ENCODE measurements around the gene ARL14.

The ARL14 gene

GRCh38 chr3:160676547-160677303 lies at the start of gene ARL14:
TSS of gene ARL14 (plus strand) at chr3:160677160. CDS start at chr3:160677347, 187 bp downstream.
- no peak within 1 kb of the TSS for H3K27ac Mint-ChIP-seq
- no peak within 1 kb of the TSS for H3K4me3 Mint-ChIP-seq
- no peaks in the 10 kb centered on the region for H3K9me3 Mint-ChIP-seq
- H3K27me3 Mint-ChIP-seq (ENCODE audit: low read depth), result peaks cover 8% of the 10 kb centered on the region
- no peaks in the 10 kb centered on the region for H3K4me1 Mint-ChIP-seq (ENCODE audit: low read depth)
- no peaks in the 10 kb centered on the region for H3K36me3 Mint-ChIP-seq (ENCODE audit: low read depth)

GRCh38 chr3:160629491-160629890 lies 47.5 kb upstream of the ARL14 start:
- Mint-ChIP-seq H3K4me1 (ENCODE audit: low read depth) (no peaks in the 10 kb centered on the region), H3K9me3 (no peaks in the 10 kb centered on the region), H3K36me3 (ENCODE audit: low read depth) (no peaks in the 10 kb centered on the region), H3K4me3 (no peak overlapping the region), H3K27me3 (ENCODE audit: low read depth) (peaks cover 7% of the 10 kb centered on the region), H3K27ac (no peak overlapping the region)

- H3K36me3 Mint-ChIP-seq (ENCODE audit: low read depth), result no peaks in the 10 kb centered on the region
- H3K27ac Mint-ChIP-seq, result no peak overlapping the region
- no peaks in the 10 kb centered on the region for H3K4me1 Mint-ChIP-seq (ENCODE audit: low read depth)
- no peaks in the 10 kb centered on the region for H3K9me3 Mint-ChIP-seq
- peaks cover 3% of the 10 kb centered on the region for H3K27me3 Mint-ChIP-seq (ENCODE audit: low read depth)
- no peak overlapping the region for H3K4me3 Mint-ChIP-seq
Observed at GRCh38 chr3:160633361-160634083, 43.4 kb upstream of the ARL14 start.

DNA sequence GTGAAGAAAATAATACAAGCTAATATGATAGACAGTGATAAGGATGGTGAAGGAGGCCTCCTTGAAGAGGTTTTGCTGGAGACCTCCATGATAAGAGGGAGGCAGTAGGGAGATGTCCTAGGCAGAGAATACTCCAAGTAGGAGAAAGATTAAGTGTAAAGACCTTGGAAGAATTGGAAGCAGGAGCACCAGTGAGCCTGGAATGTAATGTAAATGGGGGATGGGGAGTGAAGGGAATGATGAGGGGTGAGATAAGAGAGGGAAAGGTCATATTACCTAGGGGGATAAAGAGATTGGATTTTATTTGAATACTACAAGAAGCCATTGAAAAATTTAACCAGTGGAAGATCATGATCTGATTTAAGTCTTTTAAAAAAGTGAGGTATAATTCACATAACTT lies 41.7 kb upstream of the ARL14 start:
- H3K36me3 Mint-ChIP-seq (ENCODE audit: low read depth), result no peaks in the 10 kb centered on the region
- H3K4me1 Mint-ChIP-seq (ENCODE audit: low read depth), result no peaks in the 10 kb centered on the region
- H3K27me3 Mint-ChIP-seq (ENCODE audit: low read depth), result no peaks in the 10 kb centered on the region
- no peak overlapping the region for H3K4me3 Mint-ChIP-seq
- H3K9me3 Mint-ChIP-seq, result no peaks in the 10 kb centered on the region
- H3K27ac Mint-ChIP-seq, result no peak overlapping the region

DNA sequence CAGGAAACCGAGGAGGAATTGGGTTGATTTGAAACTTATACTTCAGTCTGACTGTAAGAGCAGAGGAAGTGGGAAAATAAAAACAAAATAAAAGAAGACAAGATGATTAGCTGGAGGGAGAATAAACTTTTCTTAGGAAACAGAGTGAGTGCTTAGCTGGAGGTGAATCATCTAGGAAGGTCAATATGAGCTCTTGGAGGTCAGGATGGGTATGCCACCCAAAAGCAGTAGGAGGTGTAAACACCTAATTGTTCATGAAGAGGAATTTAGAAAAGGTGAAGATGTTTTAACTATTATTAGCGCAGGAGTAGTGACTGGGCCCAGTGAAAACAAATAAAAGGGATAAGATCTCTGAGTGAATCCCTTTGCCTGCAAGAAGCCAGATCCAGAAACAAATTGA lies 39.9 kb upstream of the ARL14 start:
- Mint-ChIP-seq H3K27ac (no peak overlapping the region), H3K36me3 (ENCODE audit: low read depth) (no peaks in the 10 kb centered on the region), H3K9me3 (no peaks in the 10 kb centered on the region), H3K4me1 (ENCODE audit: low read depth) (no peaks in the 10 kb centered on the region), H3K4me3 (no peak overlapping the region), H3K27me3 (ENCODE audit: low read depth) (no peaks in the 10 kb centered on the region)

GRCh38 chr3:160638184-160638583 lies 38.8 kb upstream of the ARL14 start:
- Mint-ChIP-seq H3K9me3 (no peaks in the 10 kb centered on the region), H3K36me3 (ENCODE audit: low read depth) (no peaks in the 10 kb centered on the region), H3K4me3 (no peak overlapping the region), H3K4me1 (ENCODE audit: low read depth) (peaks cover 3% of the 10 kb centered on the region), H3K27ac (no peak overlapping the region), H3K27me3 (ENCODE audit: low read depth) (no peaks in the 10 kb centered on the region)

- Mint-ChIP-seq H3K4me3 (no peak overlapping the region), H3K4me1 (ENCODE audit: low read depth) (peaks cover 3% of the 10 kb centered on the region), H3K9me3 (no peaks in the 10 kb centered on the region), H3K36me3 (ENCODE audit: low read depth) (no peaks in the 10 kb centered on the region), H3K27me3 (ENCODE audit: low read depth) (no peaks in the 10 kb centered on the region), H3K27ac (no peak overlapping the region)
Observed at GRCh38 chr3:160641665-160642309, 35.2 kb upstream of the ARL14 start.

GRCh38 chr3:160643994-160644393 lies 33.0 kb upstream of the ARL14 start:
- peaks cover 3% of the 10 kb centered on the region for H3K4me1 Mint-ChIP-seq (ENCODE audit: low read depth)

DNA sequence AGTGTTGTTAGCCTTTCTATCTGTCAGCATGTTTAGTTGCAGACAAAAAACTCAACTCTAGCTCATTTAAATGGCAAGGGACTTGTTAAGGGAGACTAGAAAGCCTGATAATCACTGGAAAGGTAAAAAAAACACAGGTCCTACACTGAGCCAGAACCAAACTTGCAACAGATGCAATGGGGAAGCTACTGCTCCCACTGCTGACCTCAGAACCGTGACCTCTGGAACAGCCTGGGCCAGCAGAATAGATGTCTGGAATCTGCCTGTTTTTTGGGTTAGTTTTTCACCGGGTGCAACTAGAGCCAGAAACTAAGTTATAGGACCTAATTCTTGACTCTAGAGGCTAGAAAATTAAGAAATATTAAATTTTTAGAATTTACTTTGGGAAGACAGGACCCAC lies 32.5 kb upstream of the ARL14 start:
- H3K27me3 Mint-ChIP-seq (ENCODE audit: low read depth), result no peaks in the 10 kb centered on the region
- no peak overlapping the region for H3K4me3 Mint-ChIP-seq
- H3K9me3 Mint-ChIP-seq, result no peaks in the 10 kb centered on the region
- no peak overlapping the region for H3K27ac Mint-ChIP-seq
- no peaks in the 10 kb centered on the region for H3K36me3 Mint-ChIP-seq (ENCODE audit: low read depth)
- H3K4me1 Mint-ChIP-seq (ENCODE audit: low read depth), result peaks cover 3% of the 10 kb centered on the region

More at GRCh38 chr3:160643994-160644393, 33.0 kb upstream of the ARL14 start:
- Mint-ChIP-seq H3K27ac (no peak overlapping the region), H3K9me3 (no peaks in the 10 kb centered on the region), H3K4me3 (no peak overlapping the region), H3K27me3 (ENCODE audit: low read depth) (no peaks in the 10 kb centered on the region), H3K36me3 (ENCODE audit: low read depth) (no peaks in the 10 kb centered on the region)

GRCh38 chr3:160648701-160649100 lies 28.3 kb upstream of the ARL14 start:
- Mint-ChIP-seq H3K4me1 (ENCODE audit: low read depth) (no peaks in the 10 kb centered on the region), H3K9me3 (no peaks in the 10 kb centered on the region), H3K27ac (no peak overlapping the region), H3K36me3 (ENCODE audit: low read depth) (no peaks in the 10 kb centered on the region), H3K4me3 (no peak overlapping the region), H3K27me3 (ENCODE audit: low read depth) (no peaks in the 10 kb centered on the region)

GRCh38 chr3:160649596-160649995 lies 27.4 kb upstream of the ARL14 start:
- no peaks in the 10 kb centered on the region for H3K36me3 Mint-ChIP-seq (ENCODE audit: low read depth)

DNA sequence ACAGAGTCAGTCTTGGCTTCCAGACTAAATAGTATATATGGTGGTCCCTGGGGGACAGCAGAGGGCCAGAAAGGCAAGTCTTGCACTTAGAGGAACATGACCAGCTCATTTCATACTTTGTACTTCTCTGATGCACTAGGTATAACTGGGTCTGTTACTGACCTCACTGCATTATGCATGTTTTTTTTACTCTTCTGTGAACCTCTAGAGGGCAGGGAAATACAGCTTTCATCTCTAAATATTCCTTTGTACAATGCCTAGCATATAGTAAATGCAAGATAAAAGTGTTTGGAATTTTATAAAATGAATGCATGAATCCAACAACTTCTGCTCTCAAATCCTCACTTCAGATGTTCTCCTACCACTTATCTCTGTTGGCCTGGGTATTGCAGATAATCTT lies 23.4 kb upstream of the ARL14 start:
- no peaks in the 10 kb centered on the region for H3K36me3 Mint-ChIP-seq (ENCODE audit: low read depth)
- H3K4me1 Mint-ChIP-seq (ENCODE audit: low read depth), result no peaks in the 10 kb centered on the region
- H3K9me3 Mint-ChIP-seq, result no peaks in the 10 kb centered on the region
- peaks cover 15% of the 10 kb centered on the region for H3K27me3 Mint-ChIP-seq (ENCODE audit: low read depth)
- no peak overlapping the region for H3K4me3 Mint-ChIP-seq
- H3K27ac Mint-ChIP-seq, result no peak overlapping the region

More at GRCh38 chr3:160649596-160649995, 27.4 kb upstream of the ARL14 start:
- no peak overlapping the region for H3K27ac Mint-ChIP-seq
- no peaks in the 10 kb centered on the region for H3K4me1 Mint-ChIP-seq (ENCODE audit: low read depth)
- no peaks in the 10 kb centered on the region for H3K27me3 Mint-ChIP-seq (ENCODE audit: low read depth)
- H3K4me3 Mint-ChIP-seq, result no peak overlapping the region
- no peaks in the 10 kb centered on the region for H3K9me3 Mint-ChIP-seq

DNA sequence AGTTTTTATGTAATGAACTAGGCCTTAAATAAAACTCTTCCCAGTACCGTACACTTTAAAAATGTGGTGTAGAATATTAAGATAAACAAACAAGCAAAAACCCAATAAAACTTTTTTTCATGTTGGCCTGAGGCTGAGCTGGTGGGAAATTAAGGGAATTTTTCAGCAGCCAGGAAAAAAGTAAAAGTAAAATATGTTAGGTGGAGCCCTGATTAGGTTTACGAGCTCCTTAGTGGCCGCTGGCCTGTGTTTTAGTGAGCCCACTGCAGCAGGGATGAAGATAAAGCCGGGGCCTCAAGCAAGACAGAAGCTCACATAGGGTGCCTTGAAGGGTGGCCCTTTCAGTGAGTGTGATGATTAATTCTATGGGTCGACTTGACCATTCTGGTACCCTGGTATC lies 16.1 kb upstream of the ARL14 start:
- H3K4me3 Mint-ChIP-seq, result no peak overlapping the region
- peaks cover 18% of the 10 kb centered on the region for H3K27me3 Mint-ChIP-seq (ENCODE audit: low read depth)
- no peak overlapping the region for H3K27ac Mint-ChIP-seq
- no peaks in the 10 kb centered on the region for H3K36me3 Mint-ChIP-seq (ENCODE audit: low read depth)
- H3K4me1 Mint-ChIP-seq (ENCODE audit: low read depth), result peaks cover 4% of the 10 kb centered on the region
- no peaks in the 10 kb centered on the region for H3K9me3 Mint-ChIP-seq

DNA sequence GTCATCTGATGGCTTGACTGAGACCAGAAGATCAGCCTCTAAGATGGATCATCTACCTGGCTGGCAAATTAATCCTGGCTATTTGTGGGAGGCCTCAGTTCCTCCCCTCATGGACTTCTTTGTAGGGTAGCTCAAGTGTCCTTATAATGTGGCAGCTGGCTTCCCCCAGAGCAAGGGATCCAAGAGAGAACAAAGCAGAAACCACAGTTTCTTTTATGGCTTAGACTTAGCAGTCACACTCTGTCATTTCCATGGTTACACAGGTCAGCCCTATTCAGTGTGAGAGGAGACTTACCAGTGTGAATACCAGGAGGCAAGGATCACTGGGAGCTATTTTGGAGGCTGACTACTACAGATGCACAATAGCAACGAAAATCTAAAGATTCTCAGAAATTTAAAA lies 15.3 kb upstream of the ARL14 start:
- Mint-ChIP-seq H3K4me1 (ENCODE audit: low read depth) (peaks cover 9% of the 10 kb centered on the region), H3K4me3 (no peak overlapping the region), H3K27ac (no peak overlapping the region), H3K9me3 (no peaks in the 10 kb centered on the region), H3K36me3 (ENCODE audit: low read depth) (no peaks in the 10 kb centered on the region), H3K27me3 (ENCODE audit: low read depth) (peaks cover 14% of the 10 kb centered on the region)

DNA sequence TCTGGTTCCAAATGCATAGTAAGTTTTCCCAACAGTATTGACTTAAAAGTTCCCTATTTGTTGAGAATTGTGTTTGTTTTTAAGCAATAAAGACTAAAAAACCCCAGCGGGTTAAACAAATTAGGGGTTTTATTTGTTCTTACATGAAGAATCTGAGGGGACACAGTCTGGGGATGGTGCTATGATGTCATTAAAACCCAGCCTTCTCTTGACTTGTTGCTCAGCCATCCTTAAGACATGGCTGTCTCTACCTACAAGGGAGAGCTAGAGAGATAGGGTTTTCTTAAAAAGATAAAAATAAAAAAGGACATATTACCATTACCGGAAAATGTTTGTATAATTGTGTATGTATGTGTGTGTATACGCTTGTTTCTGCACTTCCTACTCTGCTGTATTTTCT lies 11.7 kb upstream of the ARL14 start:
- peaks cover 10% of the 10 kb centered on the region for H3K27me3 Mint-ChIP-seq (ENCODE audit: low read depth)

More for the DNA sequence above, 11.7 kb upstream of the ARL14 start:
- no peak overlapping the region for H3K27ac Mint-ChIP-seq
- no peaks in the 10 kb centered on the region for H3K9me3 Mint-ChIP-seq
- H3K36me3 Mint-ChIP-seq (ENCODE audit: low read depth), result no peaks in the 10 kb centered on the region
- H3K4me3 Mint-ChIP-seq, result no peak overlapping the region
- H3K4me1 Mint-ChIP-seq (ENCODE audit: low read depth), result peaks cover 9% of the 10 kb centered on the region
